IPS-18c (cell line): Measurements from ENCODE around the gene OR9Q1.
"Not testable (repeated sequence)": the region's sequence is repeated elsewhere in the genome, so short reads cannot be mapped to it uniquely, and the experiment has no call there.

Experiments used
- H3K4me3 ChIP-seq: 2 replicates; pipeline ENCODE4 v1.7.0; 2013; ENCODE audit warnings: low read depth, mild to moderate bottlenecking, low read length, moderate library complexity; ENCODE audit not compliant: insufficient read depth
- H3K9me3 ChIP-seq: one replicate; pipeline ENCODE4 v1.6.1; 2013; ENCODE audit warnings: mild to moderate bottlenecking, low read length, moderate library complexity; ENCODE audit not compliant: control insufficient read depth, insufficient read depth

Gene OR9Q1

GRCh38 chr11:58023435-58023931 is at the start of gene OR9Q1:
TSS of gene OR9Q1 (plus strand) at chr11:58023881. CDS start at chr11:58179445, 155,564 bp downstream.
- H3K9me3 ChIP-seq = no peaks in the 10 kb centered on the region
- no peak within 1 kb of the TSS for H3K4me3 ChIP-seq

- Histone ChIP-seq H3K9me3 (no peaks in the 10 kb centered on the region), H3K4me3 (no peak overlapping the region)
These were observed 49.5 kb upstream of the OR9Q1 start for GRCh38 chr11:57974132-57974531.

- Histone ChIP-seq H3K4me3 (no peak overlapping the region; the same call in 1 of the 2 replicates), H3K9me3 (no peaks in the 10 kb centered on the region)
These were observed 48.7 kb upstream of the OR9Q1 start for GRCh38 chr11:57974848-57975601.

- Histone ChIP-seq H3K4me3 (no peak overlapping the region), H3K9me3 (no peaks in the 10 kb centered on the region)
These were observed 46.0 kb upstream of the OR9Q1 start for GRCh38 chr11:57977709-57978108.

- Histone ChIP-seq H3K9me3 (no peaks in the 10 kb centered on the region), H3K4me3 (no peak overlapping the region)
These were observed 44.8 kb upstream of the OR9Q1 start for GRCh38 chr11:57978686-57979531.

- H3K9me3 ChIP-seq = no peaks in the 10 kb centered on the region
- H3K4me3 ChIP-seq = no peak overlapping the region
These were observed 44.1 kb upstream of the OR9Q1 start for GRCh38 chr11:57979532-57980079.

- Histone ChIP-seq H3K4me3 (no peak overlapping the region), H3K9me3 (no peaks in the 10 kb centered on the region)
These were observed 43.5 kb upstream of the OR9Q1 start for GRCh38 chr11:57980201-57980600.

GRCh38 chr11:57981536-57981935 is 42.1 kb upstream of the OR9Q1 start:
- Histone ChIP-seq H3K9me3 (no peaks in the 10 kb centered on the region), H3K4me3 (no peak overlapping the region)

GRCh38 chr11:57982776-57983175 is 40.9 kb upstream of the OR9Q1 start:
- H3K9me3 ChIP-seq = no peaks in the 10 kb centered on the region
- no peak overlapping the region for H3K4me3 ChIP-seq

GRCh38 chr11:57983191-57983590 is 40.5 kb upstream of the OR9Q1 start:
- Histone ChIP-seq H3K4me3 (no peak overlapping the region), H3K9me3 (no peaks in the 10 kb centered on the region)

- H3K4me3 ChIP-seq, H3K9me3 ChIP-seq: not testable (repeated sequence)
These were observed 24.2 kb upstream of the OR9Q1 start for GRCh38 chr11:57999523-57999922.

- H3K9me3 ChIP-seq, H3K4me3 ChIP-seq: not testable (repeated sequence)
These were observed 23.7 kb upstream of the OR9Q1 start for GRCh38 chr11:58000021-58000420.

GRCh38 chr11:58000699-58001098 is 23.0 kb upstream of the OR9Q1 start:
- H3K9me3 ChIP-seq = no peaks in the 10 kb centered on the region

GRCh38 chr11:58003036-58003435 is 20.6 kb upstream of the OR9Q1 start:
- H3K4me3 ChIP-seq = no peak overlapping the region
- peaks cover 3% of the 10 kb centered on the region for H3K9me3 ChIP-seq

More at GRCh38 chr11:58000699-58001098, 23.0 kb upstream of the OR9Q1 start:
- no peak overlapping the region for H3K4me3 ChIP-seq

GRCh38 chr11:58003591-58003990 is 20.1 kb upstream of the OR9Q1 start:
- Histone ChIP-seq H3K4me3 (no peak overlapping the region), H3K9me3 (peaks cover 3% of the 10 kb centered on the region)

GRCh38 chr11:58004664-58005063 is 19.0 kb upstream of the OR9Q1 start:
- Histone ChIP-seq H3K9me3 (peaks cover 3% of the 10 kb centered on the region), H3K4me3 (no peak overlapping the region)

- H3K4me3 ChIP-seq = no peak overlapping the region
- peaks cover 3% of the 10 kb centered on the region for H3K9me3 ChIP-seq
These were observed 16.7 kb upstream of the OR9Q1 start for GRCh38 chr11:58006940-58007339.

GRCh38 chr11:58011771-58012170 is 11.9 kb upstream of the OR9Q1 start:
- Histone ChIP-seq H3K4me3 (no peak overlapping the region), H3K9me3 (peaks cover 3% of the 10 kb centered on the region)
